Measurements from ENCODE around the gene N4BP2L2.
A peak's percentile ranks its signal among the peaks of the same experiment; 100 is the strongest.

The N4BP2L2 gene

DNA sequence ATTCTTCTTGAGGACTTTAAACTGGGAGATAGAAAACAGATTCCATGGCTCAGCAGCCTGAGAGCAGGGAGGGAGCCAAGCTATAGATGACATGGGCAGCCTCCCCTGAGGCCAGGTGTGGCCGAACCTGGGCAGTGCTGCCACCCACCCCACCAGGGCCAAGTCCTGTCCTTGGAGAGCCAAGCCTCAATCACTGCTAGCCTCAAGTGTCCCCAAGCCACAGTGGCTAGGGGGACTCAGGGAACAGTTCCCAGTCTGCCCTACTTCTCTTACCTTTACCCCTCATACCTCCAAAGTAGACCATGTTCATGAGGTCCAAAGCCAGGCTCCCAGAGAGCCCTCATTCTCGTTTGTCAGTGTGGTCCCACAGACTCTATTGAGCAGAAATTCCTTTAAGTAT is 118.7 kb downstream of the N4BP2L2 start:
- CTCF ChIA-PET: no interaction called here
- POLR2A ChIA-PET: no interaction called here
- no peak for DNase-seq (ENCODE audit: extremely low spot score)

GRCh38 chr13:32417995-32418394 is 120.6 kb downstream of the N4BP2L2 start:
- no peak for DNase-seq (ENCODE audit: extremely low spot score)
- TF ChIP-seq CTCF (IDR thresholded peaks at IDR 0.05; ENCODE audit: control extremely low read depth, extremely low read depth, low read depth, missing control alignments): no peak
- CTCF ChIA-PET: interaction anchor here (1.0 kb wide), 1 partner anchor 9 kb away, joined by 3 read pairs; no protein-coding TSS in a partner anchor
- POLR2A ChIA-PET: interaction anchor here (1.3 kb wide), 1 partner anchor 10 kb away, joined by 6 read pairs; the partner anchor contains the start of gene N4BP2L1

More for the DNA sequence above, 118.7 kb downstream of the N4BP2L2 start:
- no peak for TF ChIP-seq CTCF (IDR thresholded peaks at IDR 0.05; ENCODE audit: control extremely low read depth, extremely low read depth, low read depth, missing control alignments)

GRCh38 chr13:32415019-32415418 is 123.6 kb downstream of the N4BP2L2 start:
- no peak for DNase-seq (ENCODE audit: extremely low spot score)
- POLR2A ChIA-PET: interaction anchor here (1.2 kb wide), 1 partner anchor 13 kb away, joined by 3 read pairs; the partner anchor contains the start of gene N4BP2L1
- peak; percentile 47 for TF ChIP-seq CTCF (IDR thresholded peaks at IDR 0.05; ENCODE audit: control extremely low read depth, extremely low read depth, low read depth, missing control alignments)
- CTCF ChIA-PET: interaction anchor here (0.6 to 1.8 kb wide), 9 partner anchors 9 to 506 kb away, joined by 3 to 7 read pairs (median 4); no protein-coding TSS in a partner anchor

DNA sequence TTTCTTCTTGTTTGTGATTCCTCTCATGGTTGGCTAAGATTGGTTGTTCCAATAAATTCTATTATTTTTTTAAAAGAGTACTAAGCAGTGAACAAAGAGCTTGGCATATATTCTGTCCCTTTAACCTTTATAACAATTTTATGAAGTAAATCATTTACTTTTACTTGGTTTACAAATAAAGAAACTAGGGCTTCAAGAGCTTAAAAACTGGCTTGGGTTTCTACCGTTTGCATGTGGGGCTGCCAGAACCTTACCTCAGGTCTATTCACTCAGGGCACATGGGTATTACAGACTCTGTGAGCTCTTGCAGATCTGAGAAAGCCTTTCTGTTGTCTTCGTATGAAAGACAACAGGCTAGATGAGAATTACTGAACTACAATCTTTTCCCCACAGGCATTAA is 124.0 kb downstream of the N4BP2L2 start:
- ChIA-PET POLR2A (interaction anchor here (1.2 kb wide), 1 partner anchor 14 kb away, joined by 3 read pairs; the partner anchor contains the start of gene N4BP2L1), CTCF (interaction anchor here (0.7 to 1.8 kb wide), 8 partner anchors 9 to 505 kb away, joined by 3 to 7 read pairs (median 4); partner anchors contain the start of gene N4BP2L1)
- DNase-seq (ENCODE audit: extremely low spot score): no peak
- TF ChIP-seq CTCF (IDR thresholded peaks at IDR 0.05; ENCODE audit: control extremely low read depth, extremely low read depth, low read depth, missing control alignments): no peak

DNA sequence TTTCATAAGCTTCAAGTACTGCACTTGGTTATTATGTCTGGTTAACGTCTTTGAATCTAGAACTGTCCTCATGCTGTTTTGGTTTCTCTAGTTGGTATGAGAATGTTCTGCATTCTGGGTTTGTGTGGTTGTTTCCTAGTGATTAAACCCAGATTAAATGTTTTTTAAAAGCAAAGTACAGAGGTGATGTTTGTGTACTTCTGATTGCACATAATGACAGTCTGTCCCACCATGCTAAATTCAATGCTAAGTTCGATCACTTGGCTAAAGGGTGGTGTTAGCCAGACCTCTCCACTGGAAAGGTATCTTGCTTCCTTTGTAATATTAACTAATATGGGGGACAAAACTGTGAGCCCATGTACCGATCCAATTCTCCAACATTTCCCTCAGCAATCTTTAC is 125.3 kb downstream of the N4BP2L2 start:
- ChIA-PET CTCF (interaction anchor here (0.8 to 1.0 kb wide), 2 partner anchors 75 to 168 kb away, joined by 3 read pairs; no protein-coding TSS in a partner anchor), POLR2A (no interaction called here)
- no peak for DNase-seq (ENCODE audit: extremely low spot score)
- no peak for TF ChIP-seq CTCF (IDR thresholded peaks at IDR 0.05; ENCODE audit: control extremely low read depth, extremely low read depth, low read depth, missing control alignments)

DNA sequence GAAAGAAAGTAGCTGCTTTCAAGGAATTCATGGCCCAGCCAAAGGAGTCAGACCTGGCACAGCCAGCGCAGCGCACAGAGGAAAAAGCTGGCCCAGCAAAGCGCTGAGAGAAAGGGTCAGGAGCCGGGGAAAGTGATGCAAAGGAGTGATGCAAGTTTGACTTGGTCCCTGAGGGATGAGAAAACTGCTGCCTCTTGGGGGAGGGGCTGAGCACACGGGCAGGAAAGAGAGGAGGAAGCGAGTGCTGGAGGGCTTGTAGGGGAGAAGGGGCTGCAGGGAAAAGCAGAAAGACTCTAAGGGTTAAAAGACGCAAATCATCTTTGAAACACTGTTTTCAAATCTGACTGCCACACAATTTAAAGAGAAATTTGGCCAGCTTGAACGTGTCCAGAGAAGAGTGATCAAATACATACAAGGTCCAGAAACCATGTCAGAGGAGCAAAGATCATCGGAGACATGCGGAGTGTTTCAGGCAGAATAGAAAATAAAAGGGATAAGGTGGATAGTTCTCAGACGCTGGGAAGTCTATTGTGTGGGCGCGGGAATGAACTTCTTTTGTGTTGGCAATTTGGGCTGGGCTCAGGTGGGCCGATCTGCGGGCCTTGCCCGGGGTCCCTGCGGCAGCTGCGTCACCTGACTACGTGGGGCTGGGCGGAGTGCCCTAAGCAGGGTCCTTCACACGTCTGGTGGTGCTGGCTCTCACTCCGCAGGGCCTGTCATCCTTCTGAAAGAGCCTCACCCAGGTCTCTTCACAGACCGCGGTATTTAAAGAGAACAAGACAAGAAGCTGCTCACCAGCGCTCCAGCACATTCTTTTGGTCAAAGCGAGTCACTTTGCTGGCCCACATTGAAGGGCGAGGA is 128.8 kb downstream of the N4BP2L2 start:
- CTCF ChIA-PET: interaction anchor here (1.3 to 2.0 kb wide), 2 partner anchors 25 to 28 kb away, joined by 4 to 6 read pairs; no protein-coding TSS in a partner anchor
- no peak for TF ChIP-seq CTCF (IDR thresholded peaks at IDR 0.05; ENCODE audit: control extremely low read depth, extremely low read depth, low read depth, missing control alignments)
- POLR2A ChIA-PET: interaction anchor here (1.0 kb wide), 1 partner anchor 17 kb away, joined by 3 read pairs; no protein-coding TSS in a partner anchor
- DNase-seq (ENCODE audit: extremely low spot score): no peak
